Right lobe of liver (tissue), 4 donors: ENCODE measurements around the gene FHIT.

ENCODE experiments used
- POLR2A ChIP-seq: fragments of 450-650 bp; IDR thresholded peaks from one replicate; pipeline ENCODE4 v1.6.1; 2017; ENCODE audit warnings: antibody characterized with exemption, mild to moderate bottlenecking
- TF ChIP-seq, protein P1 (sequence below), 4 donors: fragments of 200-600 bp in 3 of 4; fragments of 450-650 bp in 1 of 4; IDR thresholded peaks; one replicate each; pipeline versions ENCODE4 v1.5.1 to v1.8.0; 2016 to 2022; ENCODE audit warnings: antibody characterized with exemption in 4 of 4, mild to moderate bottlenecking in 2 of 4
- donor health status: DM: no; HTN: no; CAD: no.
- donor health status: DM: no; HTN: no; CAD: no.
- donor health status: DM: no; HTN: yes; CAD: no.

DNA sequence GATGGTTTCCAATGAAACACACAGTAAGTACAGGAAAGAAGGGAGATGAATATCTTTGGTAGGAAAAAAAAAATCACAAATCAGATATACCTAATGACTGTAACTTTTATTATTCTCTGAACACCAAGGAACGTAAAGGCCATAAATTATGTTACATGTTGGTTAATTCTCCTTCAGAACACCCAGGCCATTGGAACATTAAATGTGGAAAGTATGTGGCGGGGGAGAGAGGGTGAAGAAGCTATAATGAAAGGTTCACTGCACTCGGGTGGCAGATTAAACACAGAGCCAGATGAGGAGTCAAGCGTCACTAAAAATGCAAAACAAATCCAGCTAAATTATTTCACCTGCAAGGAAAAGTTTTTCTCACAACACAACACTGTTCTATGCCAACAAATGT, 193.8 kb downstream of the FHIT start:
- TF ChIP-seq, protein P1, sequence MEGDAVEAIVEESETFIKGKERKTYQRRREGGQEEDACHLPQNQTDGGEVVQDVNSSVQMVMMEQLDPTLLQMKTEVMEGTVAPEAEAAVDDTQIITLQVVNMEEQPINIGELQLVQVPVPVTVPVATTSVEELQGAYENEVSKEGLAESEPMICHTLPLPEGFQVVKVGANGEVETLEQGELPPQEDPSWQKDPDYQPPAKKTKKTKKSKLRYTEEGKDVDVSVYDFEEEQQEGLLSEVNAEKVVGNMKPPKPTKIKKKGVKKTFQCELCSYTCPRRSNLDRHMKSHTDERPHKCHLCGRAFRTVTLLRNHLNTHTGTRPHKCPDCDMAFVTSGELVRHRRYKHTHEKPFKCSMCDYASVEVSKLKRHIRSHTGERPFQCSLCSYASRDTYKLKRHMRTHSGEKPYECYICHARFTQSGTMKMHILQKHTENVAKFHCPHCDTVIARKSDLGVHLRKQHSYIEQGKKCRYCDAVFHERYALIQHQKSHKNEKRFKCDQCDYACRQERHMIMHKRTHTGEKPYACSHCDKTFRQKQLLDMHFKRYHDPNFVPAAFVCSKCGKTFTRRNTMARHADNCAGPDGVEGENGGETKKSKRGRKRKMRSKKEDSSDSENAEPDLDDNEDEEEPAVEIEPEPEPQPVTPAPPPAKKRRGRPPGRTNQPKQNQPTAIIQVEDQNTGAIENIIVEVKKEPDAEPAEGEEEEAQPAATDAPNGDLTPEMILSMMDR (IDR thresholded peaks at IDR 0.05): no peak
- TF ChIP-seq POLR2A: no peak
